SU-DHL-6 (cell line): ENCODE results near the gene STXBP5.

Experiments
- CTCF ChIP-seq: fragments of 200-600 bp; sonication (generic); IDR thresholded peaks from one replicate; pipeline ENCODE4 v1.5.1; 2017; ENCODE audit warnings: antibody characterized with exemption, mild to moderate bottlenecking, low read length, moderate library complexity; ENCODE audit not compliant: insufficient read depth, poor library complexity, severe bottlenecking
- EZH2phosphoT487 ChIP-seq: fragments of 200-600 bp; sonication (generic), shearing (Covaris generic); conservative IDR thresholded peaks from 2 replicates; pipeline ENCODE4 v1.6.1; 2018; ENCODE audit warnings: mild to moderate bottlenecking, antibody characterized with exemption, low read length, moderate library complexity, mixed read lengths

- no peak for TF ChIP-seq CTCF
- TF ChIP-seq EZH2phosphoT487: no peak
Measured at GRCh38 chr6:147205690-147206600, 1.7 kb downstream of the STXBP5 start.
